H1 (cell line): ENCODE data around the gene NPBWR2. TPM values are rescaled to one million over a fixed set of nuclear protein-coding genes. Genes with fewer than 3 reads are reported as not detected.
A peak's percentile ranks its signal among the peaks of the same experiment; 100 is the strongest.

Source experiments
- CTCF ChIA-PET: fragments of 300-600 bp; sonication (Branson Sonifier 250); formaldehyde crosslinking; loops from one replicate; lab custom pipeline; 2021; ENCODE audit not compliant: partially characterized antibody; lab: Charles Lee
- POLR2A ChIA-PET: fragments of 300-600 bp; sonication (Branson Sonifier 250); formaldehyde crosslinking; loops from one replicate; lab custom pipeline; 2021; ENCODE audit warnings: inconsistent platforms; ENCODE audit not compliant: partially characterized antibody; lab: Charles Lee
- DNase-seq, 2 experiments: peaks; one replicate each; pipeline versions ENCODE4 v3.0.0 to v3.0.0-alpha.2; 2010 to 2022; ENCODE audit warnings: low spot score in 2 of 2, low read depth in 1 of 2, mixed read lengths in 1 of 2
- FAIRE-seq: peaks from 2 replicates; lab custom pipeline; 2011; peaks lifted over from hg19 to GRCh38; lab: Jason Lieb, UNC
- H2AFZ ChIP-seq: 2 replicates; pipeline ENCODE4 v1.8.1; 2012; ENCODE audit warnings: low read length, inconsistent platforms
- H2AK5ac ChIP-seq: 2 replicates; pipeline ENCODE4 v1.6.1; 2013; ENCODE audit warnings: low read depth, low read length
- H2BK120ac ChIP-seq: replicated peaks from 2 replicates; pipeline ENCODE3; 2013; ENCODE audit warnings: low read depth, low read length, inconsistent platforms
- H2BK12ac ChIP-seq: 2 replicates; pipeline ENCODE4 v1.6.1; 2013; ENCODE audit warnings: low read depth, low read length
- H2BK15ac ChIP-seq: 2 replicates; pipeline ENCODE4 v1.6.1; 2013; ENCODE audit warnings: low read length
- H2BK20ac ChIP-seq: 2 replicates; pipeline ENCODE4 v1.6.1; 2013; ENCODE audit warnings: low read length
- H2BK5ac ChIP-seq: 2 replicates; pipeline ENCODE4 v1.6.1; 2013; ENCODE audit warnings: low read depth, low read length
- H3K14ac ChIP-seq: 2 replicates; pipeline ENCODE4 v1.6.1; 2013; ENCODE audit warnings: inconsistent platforms; ENCODE audit not compliant: insufficient read length
- H3K18ac ChIP-seq: 2 replicates; pipeline ENCODE4 v1.6.1; 2013; ENCODE audit warnings: low read length; ENCODE audit errors: extremely low read depth
- H3K23ac ChIP-seq: 2 replicates; pipeline ENCODE4 v1.6.1; 2013; ENCODE audit warnings: inconsistent platforms; ENCODE audit not compliant: insufficient read length
- H3K23me2 ChIP-seq: 2 replicates; pipeline ENCODE4 v1.6.1; 2013; ENCODE audit warnings: low read depth, low read length
- H3K27ac ChIP-seq: 2 replicates; pipeline ENCODE4 v1.6.1; 2011; ENCODE audit warnings: low read depth, low read length, inconsistent platforms
- H3K27me3 ChIP-seq, 4 experiments: replicated peaks in 1 of 4; 1 replicate in 1 of 4; 2 replicates in 3 of 4; pipeline versions ENCODE4 v1.6.1 to v1.8.1; 2011 to 2013; ENCODE audit warnings: low read length in 3 of 4, mild to moderate bottlenecking in 3 of 4, inconsistent platforms in 2 of 4, mixed read lengths in 2 of 4, moderate library complexity in 1 of 4; ENCODE audit not compliant: control insufficient read depth in 3 of 4, insufficient read depth in 3 of 4; ENCODE audit errors: extremely low read depth in 1 of 4
- H3K36me3 ChIP-seq, 4 experiments: 2 replicates each; pipeline versions ENCODE4 v1.6.1 to v1.8.1; 2011 to 2013; ENCODE audit warnings: mild to moderate bottlenecking in 4 of 4, low read length in 3 of 4, moderate library complexity in 2 of 4, control low read depth in 1 of 4, inconsistent platforms in 1 of 4; ENCODE audit not compliant: insufficient read depth in 4 of 4, control insufficient read depth in 2 of 4
- H3K4ac ChIP-seq: replicated peaks from 2 replicates; pipeline ENCODE3; 2013; ENCODE audit warnings: low read length, low read depth, mixed read lengths, inconsistent platforms; ENCODE audit not compliant: insufficient read length
- H3K4me1 ChIP-seq, 4 experiments: replicated peaks in 1 of 4; 1 replicate in 1 of 4; 2 replicates in 3 of 4; pipeline versions ENCODE4 v1.6.1 to v1.8.1; 2011 to 2013; ENCODE audit warnings: low read length in 3 of 4, inconsistent platforms in 2 of 4, mixed read lengths in 1 of 4; ENCODE audit not compliant: insufficient read depth in 4 of 4, control insufficient read depth in 3 of 4
- H3K4me2 ChIP-seq, 2 experiments: 2 replicates each; pipeline versions ENCODE4 v1.6.1 to v1.8.1; 2011 to 2013; ENCODE audit warnings: low read depth in 2 of 2, low read length in 2 of 2, control low read depth in 1 of 2, inconsistent platforms in 1 of 2, mild to moderate bottlenecking in 1 of 2; ENCODE audit not compliant: insufficient read depth in 1 of 2
- H3K4me3 ChIP-seq, 4 experiments: fragments of 200-600, 300-600 bp in 1 of 4; sonication (generic), shearing (Covaris generic), sonication (Bioruptor Twin) in 1 of 4; 2 replicates each; pipeline versions ENCODE4 v1.5.1 to v1.8.1; 2011 to 2016; ENCODE audit warnings: low read length in 4 of 4, low read depth in 3 of 4, control low read depth in 2 of 4, inconsistent platforms in 2 of 4, mild to moderate bottlenecking in 2 of 4, mixed read lengths in 1 of 4, moderate library complexity in 1 of 4; ENCODE audit not compliant: insufficient read depth in 2 of 4; ENCODE audit errors: extremely low read depth in 1 of 4
- H3K56ac ChIP-seq: replicated peaks from 2 replicates; pipeline ENCODE3; 2013; ENCODE audit warnings: low read depth, mild to moderate bottlenecking, mixed read lengths, low read length, inconsistent platforms; ENCODE audit not compliant: insufficient read length
- H3K79me1 ChIP-seq: 2 replicates; pipeline ENCODE4 v1.6.1; 2013; ENCODE audit warnings: low read depth, low read length, control low read depth
- H3K79me2 ChIP-seq, 2 experiments: 2 replicates each; pipeline versions ENCODE4 v1.6.1 to v1.8.1; 2012 to 2013; ENCODE audit warnings: low read length in 2 of 2, mild to moderate bottlenecking in 2 of 2, inconsistent platforms in 1 of 2; ENCODE audit not compliant: insufficient read depth in 2 of 2, control insufficient read depth in 1 of 2
- H3K9ac ChIP-seq, 4 experiments: replicated peaks in 1 of 4; 1 replicate in 1 of 4; 2 replicates in 3 of 4; pipeline versions ENCODE4 v1.6.1 to v1.8.1; 2011 to 2013; ENCODE audit warnings: low read depth in 3 of 4, low read length in 3 of 4, control low read depth in 2 of 4, mild to moderate bottlenecking in 2 of 4, moderate library complexity in 2 of 4, inconsistent platforms in 1 of 4; ENCODE audit errors: extremely low read depth in 1 of 4
- H3K9me3 ChIP-seq, 2 experiments: 2 replicates each; pipeline versions ENCODE4 v1.6.1 to v1.8.1; 2012 to 2013; ENCODE audit warnings: mild to moderate bottlenecking in 2 of 2, moderate library complexity in 2 of 2, control low read depth in 1 of 2, inconsistent platforms in 1 of 2, low read depth in 1 of 2, low read length in 1 of 2, mixed read lengths in 1 of 2; ENCODE audit not compliant: insufficient read depth in 2 of 2
- H4K20me1 ChIP-seq, 2 experiments: replicated peaks in 1 of 2; 2 replicates each; pipeline versions ENCODE3 to v1.8.1; 2011 to 2013; ENCODE audit warnings: inconsistent platforms in 2 of 2, low read length in 2 of 2, mild to moderate bottlenecking in 1 of 2; ENCODE audit not compliant: insufficient read depth in 2 of 2, control insufficient read depth in 1 of 2
- H4K5ac ChIP-seq: 2 replicates; pipeline ENCODE4 v1.6.1; 2013; ENCODE audit warnings: low read length, low read depth, mixed read lengths, inconsistent platforms; ENCODE audit not compliant: insufficient read length
- H4K8ac ChIP-seq: 2 replicates; pipeline ENCODE4 v1.8.0; 2013; ENCODE audit warnings: mild to moderate bottlenecking, moderate library complexity, low read length, inconsistent platforms; ENCODE audit not compliant: insufficient read depth; ENCODE audit errors: extremely low read depth
- H4K91ac ChIP-seq: replicated peaks from 2 replicates; pipeline ENCODE3; 2013; ENCODE audit warnings: low read length, mixed read lengths, inconsistent platforms; ENCODE audit not compliant: insufficient read length
- ASH2L ChIP-seq: fragments of 200-600, 300-600 bp; sonication (generic); IDR thresholded peaks from one replicate; pipeline ENCODE4 v1.7.1; 2017; ENCODE audit warnings: low read length
- EZH2 ChIP-seq: fragments of 200-600 bp; sonication (generic); IDR thresholded peaks from 2 replicates; pipeline ENCODE4 v1.7.1; 2012; ENCODE audit warnings: low read depth, mild to moderate bottlenecking, moderate library complexity, low read length, inconsistent platforms; ENCODE audit not compliant: severe bottlenecking
- HDAC2 ChIP-seq, 2 experiments: fragments of 300-600 bp in 1 of 2; sonication (generic) in 1 of 2; IDR thresholded peaks; 2 replicates each; pipeline ENCODE4 v1.6.1; 2011 to 2012; ENCODE audit warnings: low read depth in 2 of 2, low read length in 2 of 2, mild to moderate bottlenecking in 2 of 2, moderate library complexity in 2 of 2, borderline replicate concordance in 1 of 2, inconsistent platforms in 1 of 2
- KDM4A ChIP-seq: IDR thresholded peaks from one replicate; pipeline ENCODE4 v1.7.1; 2012; ENCODE audit warnings: low read depth, mild to moderate bottlenecking, moderate library complexity, low read length, inconsistent platforms; ENCODE audit not compliant: severe bottlenecking
- SAP30 ChIP-seq: fragments of 300-600 bp; sonication (generic); IDR thresholded peaks from 2 replicates; pipeline ENCODE4 v1.7.1; 2012; ENCODE audit warnings: low read length, moderate library complexity, mild to moderate bottlenecking, inconsistent platforms; ENCODE audit not compliant: insufficient read depth, insufficient replicate concordance
- SIN3A ChIP-seq, 2 experiments: IDR thresholded peaks in 1 of 2; conservative IDR thresholded peaks in 1 of 2; 2 replicates each; pipeline ENCODE4 v1.6.1; 2011 to 2012; ENCODE audit warnings: low read length in 2 of 2, improper control_type of control experiment in 1 of 2, low read depth in 1 of 2, mild to moderate bottlenecking in 1 of 2
- WGBS, 2 experiments: shearing (Covaris generic) in 1 of 2; methylation state at CpG; one replicate each; pipeline versions ENCODE4 v1.1.6 to v1.1.7; 2013 to 2015; ENCODE audit warnings: low lambda C conversion rate in 2 of 2, mixed read lengths in 2 of 2, inconsistent platforms in 1 of 2, low coverage in 1 of 2, missing lambda C conversion rate in 1 of 2; ENCODE audit not compliant: insufficient replicate concordance in 2 of 2, insufficient coverage in 1 of 2, insufficient read length in 1 of 2; ENCODE audit errors: extremely low coverage in 1 of 2, missing lambda C conversion rate in 1 of 2; 5-methylcytosine and 5-hydroxymethylcytosine counted together
- polyA plus RNA-seq, 7 experiments: library from polyadenylated mRNA; depleted of rRNA in 3 of 7; stranded (reverse) in 5 of 7; unstranded in 2 of 7; fragments of >200 nt in 5 of 7; fragments of 200-250 nt in 2 of 7; gene quantifications; 1 replicate in 5 of 7; 2 replicates in 1 of 7; 4 replicates in 1 of 7; pipeline versions ENCODE4 v1.2.1 to v1.2.3, GENCODE V29; 2011 to 2013; ENCODE audit warnings: missing spikeins in 2 of 7, mixed read lengths in 2 of 7
- total RNA-seq: library from RNA; stranded (reverse); fragmentation: NEBNext Ultra II Directional; extraction: Animal tissue kit (Norgen Biotek cat#: 25700); gene quantifications from 2 replicates; pipeline ENCODE4 v1.2.1, GENCODE V29; 2021
- TF ChIP-seq, protein P1 (sequence below): IDR thresholded peaks from 2 replicates; pipeline ENCODE4 v1.6.1; 2012; ENCODE audit warnings: inconsistent platforms

NPBWR2 gene
- total and polyA plus RNA-seq, 2 of the 8 experiments (the other 6 are each of a cell fraction or from before 2014, with no cell fraction given): not detected

DNA sequence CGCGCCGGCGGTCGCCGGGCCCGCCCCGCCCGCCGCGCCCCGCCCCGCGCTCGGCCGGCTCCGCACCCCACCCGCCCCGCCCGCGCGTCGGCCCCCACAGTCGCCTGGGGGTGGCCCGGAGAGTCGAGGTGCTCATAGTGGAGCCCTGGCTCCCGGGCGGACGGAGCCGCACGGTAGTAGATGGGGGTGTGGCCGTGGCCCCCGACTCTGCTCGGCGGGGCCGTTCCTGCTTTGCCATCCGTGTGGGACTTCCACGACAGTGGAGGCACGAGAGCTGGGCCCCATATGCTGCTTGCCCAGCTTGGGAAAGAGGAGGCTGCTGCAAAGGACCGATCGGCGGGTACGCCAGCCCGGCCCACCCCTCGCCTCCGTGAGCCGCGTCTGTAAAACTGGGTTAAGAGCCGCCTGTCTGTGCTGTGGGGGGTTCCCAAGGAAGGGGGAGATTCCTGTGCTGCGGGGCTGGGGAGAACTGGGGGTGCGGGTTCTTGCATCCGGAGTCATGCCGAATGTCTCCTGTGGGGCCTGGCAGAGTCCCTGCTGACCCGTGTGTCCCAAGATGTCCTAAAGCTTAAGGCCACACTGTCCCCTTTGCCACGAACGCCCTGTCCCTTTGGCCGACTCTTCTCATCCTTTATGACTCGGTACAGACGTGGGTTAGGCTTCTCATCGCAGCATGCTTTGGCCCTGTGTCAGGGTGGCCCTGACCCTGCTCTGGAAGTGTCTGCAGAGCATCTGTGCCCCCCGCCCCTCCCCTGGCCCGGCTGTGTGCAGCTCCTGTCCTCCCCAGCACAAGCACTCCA is 27.2 kb downstream of the NPBWR2 start, which contains the start of gene OPRL1:
Gene OPRL1 (plus strand): TSS at position 70 of the 800 bp plus-strand sequence. CDS start 12,639 bp downstream, outside the sequence.
- CTCF ChIA-PET: interaction anchor here (1.0 to 13.0 kb wide), 10 partner anchors 11 to 100 kb away, joined by 3 to 144 read pairs (median 8); partner anchors contain the start of genes PRPF6, SAMD10, SOX18 and TCEA2

More for the DNA sequence above, 27.2 kb downstream of the NPBWR2 start, which contains the start of gene OPRL1:
- no peaks in the 10 kb centered on the region for H3K9me3 ChIP-seq
- TF ChIP-seq EZH2: peak; percentile 34
- TF ChIP-seq ASH2L: peak; percentile 2
- TF ChIP-seq HDAC2 (IDR thresholded peaks at IDR 0.05; ENCODE audit: borderline replicate concordance in 1 of 2, low read depth in 2 of 2, low read length in 2 of 2): no peak
- 0 out of 4 replicates have a peak, but pooled peaks of 1 of the 2 experiments have one; percentile 12 for TF ChIP-seq SIN3A (conservative IDR thresholded peaks at IDR 0.05 in 1 of 2, IDR thresholded peaks at IDR 0.05 in 1 of 2; ENCODE audit: low read depth in 1 of 2, low read length in 2 of 2)
- TF ChIP-seq, protein P1, sequence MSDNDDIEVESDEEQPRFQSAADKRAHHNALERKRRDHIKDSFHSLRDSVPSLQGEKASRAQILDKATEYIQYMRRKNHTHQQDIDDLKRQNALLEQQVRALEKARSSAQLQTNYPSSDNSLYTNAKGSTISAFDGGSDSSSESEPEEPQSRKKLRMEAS: 0 out of 2 replicates have a peak, but pooled peaks have one; percentile 22
- peak; percentile 20 for TF ChIP-seq KDM4A
- no peak for TF ChIP-seq SAP30
- peak within 1 kb of the TSS; percentile 94; the same call in 1 of the 2 replicates for H2AFZ ChIP-seq
- H3K36me3 ChIP-seq: no peaks in the 10 kb centered on the region
- H3K56ac ChIP-seq: peak within 1 kb of the TSS; percentile 25
- DNase-seq: peak in 1 of 2 experiments; percentile 74
- H3K23me2 ChIP-seq: peaks cover 22% of the 10 kb centered on the region; the same call in 1 of the 2 replicates
- H3K4me2 ChIP-seq: peak within 1 kb of the TSS; percentile 78 to 94
- peak within 1 kb of the TSS; percentile 80; the same call in 1 of the 2 replicates for H2BK12ac ChIP-seq
- no peak for FAIRE-seq
- H3K18ac ChIP-seq: peak within 1 kb of the TSS; percentile 93
- peak within 1 kb of the TSS; percentile 75 for H4K8ac ChIP-seq
- peak within 1 kb of the TSS; percentile 73 for H3K4ac ChIP-seq
- no peaks in the 10 kb centered on the region for H4K20me1 ChIP-seq
- no peak within 1 kb of the TSS for H2BK120ac ChIP-seq
- POLR2A ChIA-PET: interaction anchor here (0.7 to 4.6 kb wide), 6 partner anchors 12 to 140 kb away, joined by 3 to 27 read pairs (median 4); partner anchors contain the start of gene TCEA2
- no peaks in the 10 kb centered on the region for H3K79me1 ChIP-seq
- 24% methylated on average over 27 of the region's 62 CpGs; no CpG with 5 or more reads in 1 of the 2 experiments for WGBS, 2 experiments
- no peak within 1 kb of the TSS for H3K23ac ChIP-seq
- H4K5ac ChIP-seq: peak within 1 kb of the TSS; percentile 36
- no peak within 1 kb of the TSS for H2AK5ac ChIP-seq
- no peak within 1 kb of the TSS for H2BK15ac ChIP-seq
- peaks cover 0 to 38% (median 20%) of the 10 kb centered on the region in 4 experiments; a peak in 6 of 7 replicates for H3K4me1 ChIP-seq
- H3K14ac ChIP-seq: no peak within 1 kb of the TSS
- H3K9ac ChIP-seq: peak within 1 kb of the TSS in 2 of 4 experiments; percentile 18 to 61; a peak in 4 of 7 replicates
- H3K4me3 ChIP-seq: peak within 1 kb of the TSS; percentile 60 to 92 (median 71)
- peaks cover 6 to 44% (median 37%) of the 10 kb centered on the region in 4 experiments for H3K27me3 ChIP-seq
- no peak within 1 kb of the TSS; the same call in 1 of the 2 replicates for H3K27ac ChIP-seq
- H2BK20ac ChIP-seq: no peak within 1 kb of the TSS
- H3K79me2 ChIP-seq: no peaks in the 10 kb centered on the region
- peak within 1 kb of the TSS; percentile 44; the same call in 1 of the 2 replicates for H2BK5ac ChIP-seq
- H4K91ac ChIP-seq: no peak within 1 kb of the TSS
